ENCODE results near the gene KCNQ1.

GRCh38 chr11:2592559-2593392 lies 148.0 kb downstream of the KCNQ1 start:
- TF ChIP-seq CTCF (IDR thresholded peaks at IDR 0.05) (no peak), POLR2A (IDR thresholded peaks at IDR 0.05) (no peak)

Data from body of pancreas (tissue), 4 donors.